SK-N-MC (cell line): ENCODE data around the gene GSK3B.

Experiments
- EZH2 ChIP-seq: fragments of 200-600 bp; sonication (generic); IDR thresholded peaks from one replicate; pipeline ENCODE4 v1.6.1; 2017; ENCODE audit warnings: antibody characterized with exemption
- POLR2AphosphoS5 ChIP-seq: IDR thresholded peaks from 2 replicates; pipeline ENCODE4 v1.6.1; 2012; ENCODE audit warnings: mild to moderate bottlenecking, low read depth, low read length, borderline replicate concordance

- TF ChIP-seq POLR2AphosphoS5 (no peak), EZH2 (no peak)
Observed at GRCh38 chr3:119809249-119810017, 284.8 kb downstream of the GSK3B start.
